ENCODE results near the gene CACNA1S. TPM values are rescaled to one million over a fixed set of nuclear protein-coding genes. Genes with fewer than 3 reads are reported as not detected.

CACNA1S gene
- total RNA-seq, 4 donors from 2014 or later, result 0.07 TPM; not detected in 3

DNA sequence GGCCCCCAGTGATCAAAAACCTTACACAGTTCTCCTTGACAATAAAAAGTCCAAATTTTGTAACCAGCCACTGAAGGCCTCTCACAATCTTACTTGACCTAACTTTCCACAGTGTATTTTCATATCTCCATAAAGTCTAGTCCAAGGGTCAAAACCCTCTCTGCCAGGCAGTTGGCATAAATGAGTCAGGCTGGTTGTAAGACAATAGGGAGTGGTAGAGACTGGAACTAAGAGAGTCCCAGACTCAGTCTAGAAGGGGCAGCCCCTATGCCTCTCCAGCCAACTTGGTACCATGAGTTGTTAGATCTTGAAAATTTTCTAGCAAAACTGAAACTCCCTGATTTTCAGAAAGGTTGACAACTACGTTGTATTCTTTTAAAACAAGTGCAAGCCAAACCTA, 109.7 kb downstream of the CACNA1S start:
- intact Hi-C loops (cut with DNase I; ENCODE audit: low total_unique reads), result no loop called here
- no peaks in the 10 kb centered on the region for H3K4me1 ChIP-seq
- no peak for DNase-seq

DNA sequence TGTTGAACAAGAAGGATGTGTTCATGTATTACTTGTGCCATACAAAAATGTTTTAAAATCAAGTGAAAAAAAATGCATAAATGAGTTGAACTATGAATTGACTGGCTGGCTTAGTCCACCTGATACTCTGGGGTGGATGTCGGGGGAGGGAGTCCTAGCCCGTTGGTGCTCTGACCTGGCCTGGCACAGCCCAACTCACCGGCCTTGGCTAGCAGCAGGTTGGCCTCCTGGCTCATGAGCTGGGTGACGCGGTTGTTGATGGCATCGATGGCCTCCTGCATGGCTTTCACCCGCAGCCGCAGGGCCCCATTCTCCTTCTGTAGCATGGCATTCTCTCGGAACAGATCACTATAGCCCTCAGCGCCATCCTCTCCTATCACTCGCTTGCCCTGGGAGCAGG, 110.3 kb downstream of the CACNA1S start:
- no peak for DNase-seq
- TF ChIP-seq POLR2A (IDR thresholded peaks at IDR 0.05), result no peak
- TF ChIP-seq, protein P1, sequence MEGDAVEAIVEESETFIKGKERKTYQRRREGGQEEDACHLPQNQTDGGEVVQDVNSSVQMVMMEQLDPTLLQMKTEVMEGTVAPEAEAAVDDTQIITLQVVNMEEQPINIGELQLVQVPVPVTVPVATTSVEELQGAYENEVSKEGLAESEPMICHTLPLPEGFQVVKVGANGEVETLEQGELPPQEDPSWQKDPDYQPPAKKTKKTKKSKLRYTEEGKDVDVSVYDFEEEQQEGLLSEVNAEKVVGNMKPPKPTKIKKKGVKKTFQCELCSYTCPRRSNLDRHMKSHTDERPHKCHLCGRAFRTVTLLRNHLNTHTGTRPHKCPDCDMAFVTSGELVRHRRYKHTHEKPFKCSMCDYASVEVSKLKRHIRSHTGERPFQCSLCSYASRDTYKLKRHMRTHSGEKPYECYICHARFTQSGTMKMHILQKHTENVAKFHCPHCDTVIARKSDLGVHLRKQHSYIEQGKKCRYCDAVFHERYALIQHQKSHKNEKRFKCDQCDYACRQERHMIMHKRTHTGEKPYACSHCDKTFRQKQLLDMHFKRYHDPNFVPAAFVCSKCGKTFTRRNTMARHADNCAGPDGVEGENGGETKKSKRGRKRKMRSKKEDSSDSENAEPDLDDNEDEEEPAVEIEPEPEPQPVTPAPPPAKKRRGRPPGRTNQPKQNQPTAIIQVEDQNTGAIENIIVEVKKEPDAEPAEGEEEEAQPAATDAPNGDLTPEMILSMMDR (IDR thresholded peaks at IDR 0.05), result no peak
- H3K4me1 ChIP-seq, result no peaks in the 10 kb centered on the region
- H3K4me3 ChIP-seq, result no peak overlapping the region
- intact Hi-C loops (cut with DNase I; ENCODE audit: low total_unique reads), result no loop called here
- no peaks in the 10 kb centered on the region for H3K27me3 ChIP-seq
- H3K36me3 ChIP-seq, result no peaks in the 10 kb centered on the region
- no peaks in the 10 kb centered on the region for H3K9me3 ChIP-seq
- no peak overlapping the region for H3K27ac ChIP-seq

More for the DNA sequence above, 109.7 kb downstream of the CACNA1S start:
- H3K27ac ChIP-seq, result no peak overlapping the region
- no peak for TF ChIP-seq POLR2A (IDR thresholded peaks at IDR 0.05)
- TF ChIP-seq, protein P1 (IDR thresholded peaks at IDR 0.05), result no peak
- no peaks in the 10 kb centered on the region for H3K27me3 ChIP-seq
- no peak overlapping the region for H3K4me3 ChIP-seq
- no peaks in the 10 kb centered on the region for H3K9me3 ChIP-seq
- H3K36me3 ChIP-seq, result no peaks in the 10 kb centered on the region

DNA sequence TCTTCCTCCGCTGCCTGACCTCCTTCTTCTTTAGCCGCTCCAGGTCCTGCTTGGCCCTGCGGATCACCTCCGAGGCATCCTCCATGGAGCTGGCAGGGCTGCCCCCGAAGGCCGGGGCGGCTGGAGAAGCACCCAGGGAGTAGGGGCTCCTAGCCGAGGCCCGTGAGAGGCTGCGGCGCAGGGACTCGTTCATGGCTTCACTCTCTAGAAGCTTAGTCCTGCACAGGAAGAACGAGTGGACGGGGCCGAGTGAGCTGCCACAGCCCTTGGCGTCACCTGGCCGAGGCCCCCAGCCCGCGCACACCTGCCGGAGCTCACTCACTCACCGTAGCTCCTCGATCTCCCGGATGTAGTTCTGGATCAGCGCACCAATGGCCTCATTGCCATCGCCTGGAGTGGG, 111.8 kb downstream of the CACNA1S start:
- H3K27ac ChIP-seq, result no peak overlapping the region
- no peak for TF ChIP-seq POLR2A (IDR thresholded peaks at IDR 0.05)
- TF ChIP-seq, protein P1 (IDR thresholded peaks at IDR 0.05), result no peak
- H3K4me3 ChIP-seq, result no peak overlapping the region
- no peaks in the 10 kb centered on the region for H3K36me3 ChIP-seq
- intact Hi-C loops (cut with DNase I; ENCODE audit: low total_unique reads), result no loop called here
- DNase-seq, result no peak
- no peaks in the 10 kb centered on the region for H3K4me1 ChIP-seq
- H3K9me3 ChIP-seq, result no peaks in the 10 kb centered on the region
- no peaks in the 10 kb centered on the region for H3K27me3 ChIP-seq

DNA sequence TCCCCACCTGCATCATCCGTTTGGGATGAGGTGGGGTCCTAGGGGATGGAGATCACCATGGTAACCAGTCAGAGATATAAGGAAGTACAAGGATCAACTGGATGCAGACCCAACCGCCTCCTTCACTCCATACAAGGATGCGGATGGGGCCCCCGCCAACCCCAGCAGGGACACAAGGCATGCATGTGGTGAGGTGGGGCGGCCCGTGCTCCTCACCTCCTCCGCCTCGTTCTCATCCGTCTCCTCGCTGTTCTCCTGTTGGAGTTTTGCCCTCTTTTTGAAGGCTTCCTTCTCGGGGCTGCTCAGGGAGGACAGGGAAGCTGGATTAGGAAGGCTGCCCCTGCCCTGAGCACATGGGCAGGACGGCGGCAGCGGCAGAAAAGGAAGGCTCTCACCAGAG, 112.6 kb downstream of the CACNA1S start:
- no peaks in the 10 kb centered on the region for H3K36me3 ChIP-seq
- no peaks in the 10 kb centered on the region for H3K4me1 ChIP-seq
- intact Hi-C loops (cut with DNase I; ENCODE audit: low total_unique reads), result no loop called here
- no peaks in the 10 kb centered on the region for H3K27me3 ChIP-seq
- no peaks in the 10 kb centered on the region for H3K9me3 ChIP-seq
- H3K4me3 ChIP-seq, result no peak overlapping the region
- no peak for TF ChIP-seq POLR2A (IDR thresholded peaks at IDR 0.05)
- TF ChIP-seq, protein P1 (IDR thresholded peaks at IDR 0.05), result no peak
- no peak for DNase-seq
- H3K27ac ChIP-seq, result no peak overlapping the region

DNA sequence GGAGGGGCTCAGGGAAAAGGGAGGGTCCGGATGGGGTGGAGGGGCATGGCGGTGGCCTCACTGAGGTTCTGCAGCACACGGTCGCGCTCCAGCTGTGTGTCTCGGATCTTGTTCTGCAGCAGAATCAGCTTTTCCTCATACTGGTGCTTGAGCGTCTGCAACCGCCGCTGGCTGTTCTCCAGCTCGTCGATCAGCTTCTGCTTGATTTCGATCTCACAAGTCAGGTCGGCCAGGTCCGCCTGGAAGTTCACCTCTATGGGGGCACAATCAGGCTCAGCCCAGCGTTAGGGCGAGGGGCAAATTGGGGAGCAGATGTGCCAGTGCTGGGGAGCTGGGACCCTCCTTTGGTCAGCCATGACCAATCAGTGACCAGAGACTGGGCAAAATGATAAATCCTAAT, 113.9 kb downstream of the CACNA1S start:
- Histone ChIP-seq H3K27ac (no peak overlapping the region), H3K4me1 (no peaks in the 10 kb centered on the region), H3K36me3 (no peaks in the 10 kb centered on the region), H3K4me3 (no peak overlapping the region), H3K27me3 (no peaks in the 10 kb centered on the region), H3K9me3 (no peaks in the 10 kb centered on the region)
- intact Hi-C loops (cut with DNase I; ENCODE audit: low total_unique reads), result no loop called here
- no peak for TF ChIP-seq POLR2A (IDR thresholded peaks at IDR 0.05)
- TF ChIP-seq, protein P1 (IDR thresholded peaks at IDR 0.05), result no peak
- no peak for DNase-seq
